NCI-H748 treated with DMSO at 0.1 percent for 48 hours (cell line): Measurements from ENCODE around the gene KLHL24.
"Not testable (repeated sequence)": the region's sequence is repeated elsewhere in the genome, so short reads cannot be mapped to it uniquely, and the experiment has no call there.

ENCODE experiments used
- DNase-seq: peaks from one replicate; lab custom pipeline; 2025; lab: John Stamatoyannopoulos, UW

Gene KLHL24

GRCh38 chr3:183635431-183636220 is at the start of gene KLHL24:
Gene KLHL24 (plus strand): TSS chr3:183635623. CDS start chr3:183650357, 14,734 bp downstream.
- peak; percentile 88 for DNase-seq

GRCh38 chr3:183586477-183586876 is 48.9 kb upstream of the KLHL24 start:
- DNase-seq = no peak

GRCh38 chr3:183587336-183587735 is 48.1 kb upstream of the KLHL24 start:
- DNase-seq = no peak

GRCh38 chr3:183590442-183590841 is 45.0 kb upstream of the KLHL24 start:
- DNase-seq = no peak

GRCh38 chr3:183591881-183592521 is 43.4 kb upstream of the KLHL24 start:
- DNase-seq = no peak

GRCh38 chr3:183592821-183593220 is 42.6 kb upstream of the KLHL24 start:
- DNase-seq = no peak

GRCh38 chr3:183594636-183595035 is 40.8 kb upstream of the KLHL24 start:
- no peak for DNase-seq

GRCh38 chr3:183597959-183598358 is 37.5 kb upstream of the KLHL24 start:
- no peak for DNase-seq

GRCh38 chr3:183611326-183611725 is 24.1 kb upstream of the KLHL24 start:
- DNase-seq = not testable (repeated sequence)

- no peak for DNase-seq
These were observed 21.8 kb upstream of the KLHL24 start for GRCh38 chr3:183613366-183614285.

- no peak for DNase-seq
These were observed 16.9 kb upstream of the KLHL24 start for GRCh38 chr3:183618542-183618941.

GRCh38 chr3:183619010-183619409 is 16.4 kb upstream of the KLHL24 start:
- DNase-seq = no peak

GRCh38 chr3:183619624-183620251 is 15.7 kb upstream of the KLHL24 start:
- DNase-seq = no peak

- no peak for DNase-seq
These were observed 15.2 kb upstream of the KLHL24 start for GRCh38 chr3:183620252-183620628.

GRCh38 chr3:183622473-183622872 is 12.9 kb upstream of the KLHL24 start:
- not testable (repeated sequence) for DNase-seq

- no peak for DNase-seq
These were observed 8.4 kb upstream of the KLHL24 start for GRCh38 chr3:183626877-183627594.

- DNase-seq = no peak
These were observed 5.7 kb upstream of the KLHL24 start for GRCh38 chr3:183629546-183630301.

GRCh38 chr3:183631715-183632114 is 3.7 kb upstream of the KLHL24 start:
- DNase-seq = no peak

- DNase-seq = not testable (repeated sequence)
These were observed 2.7 kb upstream of the KLHL24 start for GRCh38 chr3:183632725-183633124.

- DNase-seq = no peak
These were observed 716 bp upstream of the KLHL24 start for GRCh38 chr3:183634707-183635106.

GRCh38 chr3:183635107-183635430 is 354 bp upstream of the KLHL24 start:
- no peak for DNase-seq
